Activated CD4-positive, alpha-beta T cell treated with anti-CD3 and anti-CD28 coated beads for 36 hours (primary cell): ENCODE measurements around the gene EPN2. TPM values are rescaled to one million over a fixed set of nuclear protein-coding genes. Genes with fewer than 3 reads are reported as not detected.

Experiments used
- ATAC-seq: fragments of 200-7000 bp; cut with Tn5 transposase; one replicate; pipeline ENCODE4 v1.10.0; 2021; ENCODE audit warnings: mild to moderate bottlenecking, moderate library complexity
- CTCF ChIA-PET: fragments of 350-600 bp; sonication (Branson Sonifier 250); formaldehyde crosslinking; loops from one replicate; lab custom pipeline; 2021; ENCODE audit warnings: antibody characterized with exemption; lab: Charles Lee
- POLR2A ChIA-PET: fragments of 350-600 bp; sonication (Branson Sonifier 250); formaldehyde crosslinking; loops from one replicate; lab custom pipeline; 2021; ENCODE audit warnings: antibody characterized with exemption, inconsistent platforms; lab: Charles Lee
- DNase-seq: peaks from one replicate; pipeline ENCODE4 v3.0.0-alpha.2; 2020
- H3K27ac Mint-ChIP-seq: one replicate; pipeline ENCODE4 v1.8.0; 2021; ENCODE audit warnings: mixed read lengths
- H3K27me3 Mint-ChIP-seq: one replicate; pipeline ENCODE4 v1.8.0; 2021; ENCODE audit warnings: mixed read lengths
- H3K36me3 Mint-ChIP-seq: one replicate; pipeline ENCODE4 v1.8.0; 2021; ENCODE audit warnings: low read depth, mixed read lengths
- H3K4me1 Mint-ChIP-seq: one replicate; pipeline ENCODE4 v1.8.0; 2021; ENCODE audit warnings: mixed read lengths
- H3K4me3 Mint-ChIP-seq: one replicate; pipeline ENCODE4 v1.8.0; 2021; ENCODE audit warnings: mild to moderate bottlenecking, moderate library complexity, mixed read lengths
- H3K9me3 Mint-ChIP-seq: one replicate; pipeline ENCODE4 v1.8.0; 2021; ENCODE audit warnings: low read depth, mixed read lengths
- intact Hi-C, 2 experiments: fragments of 100-400 bp; cut with DNase I in 1 of 2; cut with micrococcal nuclease in 1 of 2; formaldehyde crosslinking; loops; one replicate each; pipeline versions ENCODE4 v1.14.2 to v1.15.1; 2022 to 2024; cut with DNase I, micrococcal nuclease
- total RNA-seq, 2 experiments: library from RNA; stranded (reverse); gene quantifications; one replicate each; pipeline ENCODE4 v1.2.3, GENCODE V29; 2021

Gene EPN2
- total RNA-seq, 2 experiments from 2014 or later = 6.8 to 8.2 TPM

DNA sequence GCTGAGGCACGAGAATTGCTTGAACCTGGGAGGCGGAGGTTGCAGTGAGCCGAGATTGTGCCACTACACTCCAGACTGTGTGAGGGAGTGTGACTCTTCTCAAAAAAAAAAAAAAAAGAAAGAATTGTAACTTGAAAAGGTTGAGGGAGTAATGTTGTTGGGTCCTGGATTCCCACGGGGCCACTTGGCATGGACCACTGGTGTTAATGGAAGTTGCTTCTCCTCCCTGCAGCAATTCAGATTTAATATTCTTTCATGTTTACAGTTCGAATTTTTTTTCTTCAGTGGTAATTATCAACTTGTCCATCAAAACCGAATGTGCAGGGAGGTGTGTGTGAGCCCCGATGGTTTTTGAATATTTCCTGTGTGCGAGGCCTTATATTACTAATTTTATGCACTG lies 7.2 kb downstream of the EPN2 start:
- intact Hi-C loops = no loop called here
- Mint-ChIP-seq H3K27ac (no peak overlapping the region), H3K9me3 (no peaks in the 10 kb centered on the region), H3K4me3 (no peak overlapping the region), H3K27me3 (peaks cover 8% of the 10 kb centered on the region), H3K36me3 (no peaks in the 10 kb centered on the region), H3K4me1 (no peaks in the 10 kb centered on the region)
- ATAC-seq = no peak
- CTCF ChIA-PET = no interaction called here
- DNase-seq = no peak
- POLR2A ChIA-PET = no interaction called here

DNA sequence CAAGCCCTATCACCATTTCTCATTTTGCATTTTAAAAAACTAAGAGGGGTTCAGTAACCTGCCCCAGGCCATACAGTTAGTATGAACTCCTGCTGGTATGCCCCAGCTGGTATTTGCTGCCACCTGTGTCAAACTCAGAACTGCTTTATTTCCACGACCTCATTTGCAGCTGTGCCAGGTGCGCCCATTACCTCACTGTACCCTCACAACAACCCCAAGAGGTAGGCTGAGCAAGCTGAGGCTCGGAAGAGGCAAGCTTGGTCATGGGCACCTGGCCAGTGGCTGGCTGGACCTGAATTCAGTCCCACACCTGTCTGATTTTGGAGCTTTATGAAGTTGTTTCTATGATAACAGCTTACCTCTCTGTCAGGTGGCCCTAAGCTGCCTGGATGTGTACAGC lies 7.6 kb downstream of the EPN2 start:
- Mint-ChIP-seq H3K9me3 (no peaks in the 10 kb centered on the region), H3K4me1 (no peaks in the 10 kb centered on the region), H3K27me3 (peaks cover 8% of the 10 kb centered on the region), H3K36me3 (no peaks in the 10 kb centered on the region), H3K27ac (no peak overlapping the region), H3K4me3 (no peak overlapping the region)
- ATAC-seq = no peak
- no peak for DNase-seq
- POLR2A ChIA-PET = interaction anchor here (0.7 kb wide), 1 partner anchor 502 kb away, joined by 8 read pairs; no protein-coding TSS in a partner anchor
- CTCF ChIA-PET = interaction anchor here (0.7 kb wide), 2 partner anchors 21 to 121 kb away, joined by 3 read pairs; no protein-coding TSS in a partner anchor
- intact Hi-C loops = no loop called here

DNA sequence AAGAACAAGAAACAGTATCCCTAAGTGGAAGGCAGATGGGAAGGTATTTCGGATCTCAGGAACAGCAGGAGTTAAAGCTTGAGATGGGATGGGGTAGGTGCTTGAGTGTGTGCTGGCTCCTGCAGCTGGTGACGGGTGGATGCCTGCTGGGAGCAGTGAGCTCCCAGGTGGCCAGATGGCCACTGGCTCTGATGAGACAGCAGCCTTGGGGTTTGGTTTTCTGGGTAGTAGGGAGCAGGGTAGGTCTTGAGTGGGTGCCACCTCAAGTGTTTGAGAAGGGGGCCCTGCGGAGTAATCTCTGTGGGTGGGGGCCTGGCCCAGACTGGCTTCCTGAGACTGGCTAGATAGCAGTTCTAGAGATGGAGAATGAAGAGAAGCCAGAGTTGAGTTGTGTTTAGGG lies 10.3 kb downstream of the EPN2 start:
- H3K4me3 Mint-ChIP-seq = no peak overlapping the region
- H3K4me1 Mint-ChIP-seq = no peaks in the 10 kb centered on the region
- H3K27me3 Mint-ChIP-seq = peaks cover 11% of the 10 kb centered on the region
- DNase-seq (no peak), ATAC-seq (no peak)
- intact Hi-C loops = no loop called here
- H3K36me3 Mint-ChIP-seq = no peaks in the 10 kb centered on the region
- no peaks in the 10 kb centered on the region for H3K9me3 Mint-ChIP-seq
- CTCF ChIA-PET = no interaction called here
- POLR2A ChIA-PET = no interaction called here
- no peak overlapping the region for H3K27ac Mint-ChIP-seq

DNA sequence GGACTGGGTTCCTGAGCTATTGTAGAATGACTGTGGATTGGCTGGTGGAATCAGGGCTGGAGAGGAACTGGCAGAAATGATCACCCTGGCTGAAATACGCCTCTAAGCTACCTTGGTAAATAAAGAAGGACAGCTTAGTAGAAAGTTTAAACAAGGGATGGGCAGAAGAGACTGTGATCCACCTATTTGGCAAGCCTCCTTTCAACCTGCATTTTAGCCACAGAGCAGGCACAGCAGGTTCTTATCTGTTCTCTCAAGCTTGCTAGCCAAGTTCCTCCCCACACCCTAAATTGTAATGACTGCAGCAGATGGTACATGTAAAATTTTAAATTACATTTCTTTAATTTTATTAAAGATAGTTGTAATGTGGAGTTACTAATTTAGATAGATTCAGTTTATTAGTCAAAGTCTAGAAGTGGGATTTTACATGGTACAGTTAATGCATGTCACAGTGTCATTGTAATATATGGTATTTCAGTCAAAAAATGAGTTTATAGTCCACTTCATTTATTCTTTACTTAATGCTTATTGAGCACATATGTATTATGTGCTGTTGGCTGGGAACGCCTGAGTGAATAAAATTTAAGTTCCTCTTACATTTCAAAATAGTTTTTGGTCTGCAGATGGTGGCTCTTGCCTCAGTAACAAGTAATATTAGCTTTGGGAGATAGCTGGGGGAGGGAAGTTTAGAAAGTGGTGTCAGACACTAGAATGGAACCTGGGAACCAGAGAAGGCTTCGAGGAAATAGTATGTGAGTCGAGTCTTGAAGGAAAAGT lies 11.2 kb downstream of the EPN2 start:
- H3K4me1 Mint-ChIP-seq = no peaks in the 10 kb centered on the region
- no peaks in the 10 kb centered on the region for H3K9me3 Mint-ChIP-seq
- ChIA-PET POLR2A (no interaction called here), CTCF (interaction anchor here (0.6 kb wide), 1 partner anchor 523 kb away, joined by 3 read pairs; no protein-coding TSS in a partner anchor)
- H3K27me3 Mint-ChIP-seq = peaks cover 11% of the 10 kb centered on the region
- ATAC-seq = no peak
- no peaks in the 10 kb centered on the region for H3K36me3 Mint-ChIP-seq
- DNase-seq = no peak
- intact Hi-C loops = no loop called here
- no peak overlapping the region for H3K27ac Mint-ChIP-seq
- no peak overlapping the region for H3K4me3 Mint-ChIP-seq

DNA sequence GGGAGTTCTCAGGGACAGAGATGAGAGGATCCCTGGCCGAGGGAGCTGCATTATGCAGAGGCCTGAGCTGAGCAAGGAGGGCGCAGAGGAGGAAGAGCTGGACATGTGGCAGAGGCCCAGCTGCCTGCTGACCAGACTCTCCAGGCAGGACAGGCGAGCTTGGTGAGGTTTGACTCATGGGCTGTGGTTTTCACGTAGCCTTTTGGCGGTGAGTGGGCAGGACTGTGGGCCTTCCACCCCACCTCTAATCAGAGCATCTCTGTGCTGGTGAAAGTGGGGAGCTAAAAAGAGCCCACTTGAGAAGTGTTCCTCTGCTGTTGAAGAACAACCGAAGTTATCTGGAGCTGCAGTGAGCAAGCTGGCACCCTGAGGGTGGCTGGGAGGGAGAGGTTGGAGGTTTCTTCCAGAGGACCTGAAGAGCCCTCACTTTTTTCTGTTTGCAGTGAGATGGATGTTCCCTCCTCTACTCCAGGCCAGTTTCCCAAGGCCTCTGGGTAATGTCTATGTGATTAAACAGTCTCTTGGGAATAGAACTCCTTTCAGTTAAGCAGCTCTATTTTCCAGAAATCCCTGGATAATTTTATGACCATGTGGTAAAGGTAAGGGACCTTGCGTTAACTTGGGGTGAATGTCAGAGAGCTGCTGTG lies 11.9 kb downstream of the EPN2 start:
- H3K4me3 Mint-ChIP-seq = no peak overlapping the region
- H3K27me3 Mint-ChIP-seq = peaks cover 11% of the 10 kb centered on the region
- ChIA-PET CTCF (interaction anchor here (0.6 to 1.2 kb wide), 2 partner anchors 39 to 522 kb away, joined by 3 to 4 read pairs; no protein-coding TSS in a partner anchor), POLR2A (no interaction called here)
- no peaks in the 10 kb centered on the region for H3K4me1 Mint-ChIP-seq
- no peak for DNase-seq
- no peaks in the 10 kb centered on the region for H3K9me3 Mint-ChIP-seq
- ATAC-seq = no peak
- intact Hi-C loops = no loop called here
- H3K27ac Mint-ChIP-seq = no peak overlapping the region
- no peaks in the 10 kb centered on the region for H3K36me3 Mint-ChIP-seq

DNA sequence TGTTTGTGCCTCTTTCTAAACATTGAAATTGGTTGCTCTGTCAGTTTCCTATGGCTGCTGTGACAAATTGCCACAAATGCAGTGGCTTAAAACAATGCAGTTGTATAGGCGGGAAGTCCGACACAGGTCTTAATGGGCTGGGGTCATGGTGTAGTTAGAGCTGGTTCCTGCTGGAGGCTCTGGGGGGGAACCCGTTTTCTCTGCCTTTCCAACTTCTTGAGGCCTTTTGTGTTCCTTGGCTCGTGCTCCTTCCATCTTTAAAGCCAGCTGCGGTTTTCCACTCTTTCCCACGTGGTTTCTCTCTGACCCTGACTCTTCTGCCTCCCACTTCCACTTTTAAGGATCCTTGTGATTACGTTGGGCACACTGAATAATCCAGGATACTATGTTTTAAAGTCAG lies 12.5 kb downstream of the EPN2 start:
- H3K4me1 Mint-ChIP-seq = no peaks in the 10 kb centered on the region
- POLR2A ChIA-PET = no interaction called here
- no peaks in the 10 kb centered on the region for H3K36me3 Mint-ChIP-seq
- H3K4me3 Mint-ChIP-seq = no peak overlapping the region
- peaks cover 11% of the 10 kb centered on the region for H3K27me3 Mint-ChIP-seq
- no peaks in the 10 kb centered on the region for H3K9me3 Mint-ChIP-seq
- ATAC-seq = no peak
- H3K27ac Mint-ChIP-seq = no peak overlapping the region
- CTCF ChIA-PET = interaction anchor here (1.2 kb wide), 1 partner anchor 38 kb away, joined by 4 read pairs; no protein-coding TSS in a partner anchor
- intact Hi-C loops = no loop called here
- DNase-seq = no peak

DNA sequence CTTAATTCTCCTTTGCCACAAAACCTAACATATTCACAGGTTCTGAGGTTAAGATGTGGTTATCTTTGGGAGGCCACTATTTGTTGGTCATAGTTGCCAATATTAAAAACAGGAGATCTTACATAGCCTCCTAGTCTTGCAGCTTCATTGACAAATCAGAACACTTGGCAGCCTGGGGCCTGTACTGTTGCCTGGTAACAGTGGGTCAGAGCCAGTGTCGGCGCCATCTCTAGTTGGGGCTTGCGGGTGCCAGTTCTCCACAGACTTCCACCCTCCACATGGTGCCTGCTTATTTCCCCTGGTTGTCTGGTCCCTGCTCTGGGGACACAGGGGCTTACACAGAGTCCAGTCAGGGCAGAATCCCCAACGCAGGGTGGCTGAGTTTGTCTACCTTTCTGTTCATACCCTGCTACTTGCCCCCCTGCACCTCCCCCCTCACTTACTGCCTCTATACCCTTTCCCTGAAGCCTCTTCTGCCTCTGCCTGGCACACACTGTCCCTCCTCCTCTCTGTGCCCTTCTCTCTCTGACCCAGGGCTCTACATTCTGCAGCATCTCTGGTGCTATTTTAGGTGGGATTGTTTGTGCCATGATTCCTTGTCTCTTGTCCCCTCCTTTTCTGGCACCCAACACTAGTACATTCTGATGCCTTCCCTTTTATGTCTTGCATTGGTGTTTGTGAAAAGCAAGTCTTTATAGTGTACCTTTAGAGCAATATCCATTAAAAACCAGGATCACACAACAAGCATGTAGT lies 13.4 kb downstream of the EPN2 start:
- Mint-ChIP-seq H3K9me3 (no peaks in the 10 kb centered on the region), H3K27me3 (peaks cover 11% of the 10 kb centered on the region), H3K4me1 (no peaks in the 10 kb centered on the region), H3K27ac (no peak overlapping the region), H3K4me3 (no peak overlapping the region), H3K36me3 (no peaks in the 10 kb centered on the region)
- CTCF ChIA-PET = no interaction called here
- intact Hi-C loops = no loop called here
- DNase-seq (no peak), ATAC-seq (no peak)
- POLR2A ChIA-PET = no interaction called here

DNA sequence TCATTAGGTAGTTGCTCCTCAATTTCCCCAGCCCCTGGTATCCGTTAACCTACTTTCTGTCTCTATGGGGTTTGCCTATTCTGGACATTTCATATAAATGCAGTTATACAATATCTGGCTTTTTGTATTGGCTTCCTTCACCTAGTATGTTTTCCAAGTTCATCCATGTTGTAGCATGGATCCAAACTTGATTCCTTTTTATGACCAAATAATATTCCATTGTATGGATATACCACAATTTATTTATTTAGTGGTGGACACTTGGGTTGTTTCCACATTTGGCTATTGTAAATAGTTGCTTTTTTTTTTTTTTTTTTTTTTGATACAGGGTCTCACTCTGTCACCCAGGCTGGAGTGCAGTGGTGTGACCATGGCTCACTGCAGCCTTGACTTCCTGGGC lies 15.9 kb downstream of the EPN2 start:
- POLR2A ChIA-PET = no interaction called here
- intact Hi-C loops = no loop called here
- H3K27me3 Mint-ChIP-seq = peaks cover 3% of the 10 kb centered on the region
- no peak overlapping the region for H3K4me3 Mint-ChIP-seq
- no peaks in the 10 kb centered on the region for H3K9me3 Mint-ChIP-seq
- H3K27ac Mint-ChIP-seq = no peak overlapping the region
- CTCF ChIA-PET = no interaction called here
- no peak for ATAC-seq
- no peaks in the 10 kb centered on the region for H3K36me3 Mint-ChIP-seq
- no peak for DNase-seq
- H3K4me1 Mint-ChIP-seq = no peaks in the 10 kb centered on the region

DNA sequence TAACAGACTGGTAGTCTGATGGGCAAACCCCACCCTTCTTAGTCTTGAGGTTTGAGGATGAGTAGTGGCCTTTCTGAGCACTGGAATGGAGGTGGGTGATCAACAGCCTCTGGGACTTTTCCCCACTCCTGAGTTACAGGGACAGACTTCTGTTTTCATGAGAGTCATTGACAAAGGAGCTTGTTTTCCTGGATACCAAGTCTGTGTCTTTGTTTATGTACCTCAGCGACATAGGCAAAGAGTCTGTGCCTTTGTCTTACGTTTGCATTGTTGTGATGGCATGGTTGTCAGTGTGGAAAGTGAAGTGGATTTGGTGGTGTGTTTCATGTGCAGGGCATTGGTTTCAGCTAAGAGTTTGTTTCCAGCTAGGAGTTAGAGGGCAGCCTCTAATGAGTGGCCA lies 17.5 kb downstream of the EPN2 start:
- DNase-seq (no peak), ATAC-seq (no peak)
- Mint-ChIP-seq H3K9me3 (no peaks in the 10 kb centered on the region), H3K27me3 (peaks cover 5% of the 10 kb centered on the region), H3K4me1 (no peaks in the 10 kb centered on the region), H3K27ac (no peak overlapping the region), H3K36me3 (no peaks in the 10 kb centered on the region), H3K4me3 (no peak overlapping the region)
- intact Hi-C loops = no loop called here
- CTCF ChIA-PET = interaction anchor here (1.6 kb wide), 1 partner anchor 16 kb away, joined by 4 read pairs; no protein-coding TSS in a partner anchor
- POLR2A ChIA-PET = no interaction called here

DNA sequence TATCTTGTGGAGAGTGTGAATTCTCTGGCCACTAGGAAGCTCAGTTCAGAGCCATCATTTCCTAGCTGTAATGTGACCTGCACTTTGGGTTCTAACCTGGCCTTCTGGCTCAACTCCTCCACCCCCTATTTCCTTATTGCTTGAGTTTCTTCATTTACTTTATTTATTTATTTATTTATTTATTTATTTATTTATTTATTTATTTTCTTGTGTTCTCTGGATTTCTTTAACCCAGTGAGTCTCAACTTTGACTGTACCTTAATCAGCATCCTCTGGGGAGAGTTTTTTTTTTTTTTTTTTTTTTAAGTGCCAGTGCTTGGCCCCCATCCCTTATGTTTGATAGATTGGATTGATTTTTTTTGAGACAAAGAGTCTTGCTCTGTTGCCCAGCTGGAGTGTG lies 18.1 kb downstream of the EPN2 start:
- ATAC-seq (no peak), DNase-seq (no peak)
- Mint-ChIP-seq H3K9me3 (no peaks in the 10 kb centered on the region), H3K4me3 (no peak overlapping the region), H3K27me3 (peaks cover 7% of the 10 kb centered on the region), H3K4me1 (no peaks in the 10 kb centered on the region), H3K27ac (no peak overlapping the region), H3K36me3 (no peaks in the 10 kb centered on the region)
- ChIA-PET POLR2A (no interaction called here), CTCF (interaction anchor here (1.6 kb wide), 1 partner anchor 16 kb away, joined by 4 read pairs; no protein-coding TSS in a partner anchor)
- intact Hi-C loops = no loop called here

DNA sequence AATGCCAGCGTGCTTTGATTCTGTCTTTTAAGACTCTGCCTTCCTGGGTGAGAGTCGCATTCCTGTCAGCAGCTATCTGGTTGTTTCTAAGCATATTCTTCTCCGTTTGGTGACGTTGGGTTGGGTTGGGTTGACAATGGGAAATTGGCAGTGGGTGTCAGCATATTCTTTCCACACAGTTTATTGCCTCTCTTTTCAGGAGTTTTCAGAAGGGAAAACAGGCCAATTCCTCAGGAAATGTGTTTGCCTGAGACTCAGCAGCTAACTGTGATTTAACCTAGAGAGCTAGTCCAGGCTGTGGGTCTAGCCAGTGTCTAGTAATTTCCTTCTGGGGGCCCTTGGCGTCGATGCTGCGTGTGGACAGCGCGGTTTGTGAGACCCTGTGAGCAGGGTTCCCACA lies 21.2 kb downstream of the EPN2 start:
- intact Hi-C loops = no loop called here
- no peak for ATAC-seq
- CTCF ChIA-PET = no interaction called here
- Mint-ChIP-seq H3K9me3 (no peaks in the 10 kb centered on the region), H3K27ac (no peak overlapping the region), H3K4me3 (no peak overlapping the region), H3K27me3 (peaks cover 6% of the 10 kb centered on the region), H3K36me3 (peaks cover 2% of the 10 kb centered on the region), H3K4me1 (peaks cover 7% of the 10 kb centered on the region)
- no peak for DNase-seq
- POLR2A ChIA-PET = no interaction called here
